WTC11 (cell line): Measurements from ENCODE around the gene SPHKAP. TPM values are rescaled to one million over a fixed set of nuclear protein-coding genes. Genes with fewer than 3 reads are reported as not detected.

Experiments
- ATAC-seq: fragments of 200-7000 bp; cut with Tn5 transposase; 2 replicates; pipeline ENCODE4 v1.10.0; 2021; ENCODE audit warnings: mild to moderate bottlenecking, moderate library complexity
- CTCF ChIA-PET: fragments of 300-600 bp; sonication (Branson Sonifier 250); formaldehyde crosslinking; loops from one replicate; lab custom pipeline; 2021; ENCODE audit warnings: antibody characterized with exemption; lab: Charles Lee
- POLR2A ChIA-PET: fragments of 350-600 bp; sonication (Branson Sonifier 250); formaldehyde crosslinking; loops from one replicate; lab custom pipeline; 2021; ENCODE audit warnings: antibody characterized with exemption; lab: Charles Lee
- DNase-seq: peaks from one replicate; pipeline ENCODE4 v3.0.0; 2021; ENCODE audit warnings: low spot score
- H3K27ac Mint-ChIP-seq: 2 replicates; pipeline ENCODE4 v1.8.0; 2021; ENCODE audit warnings: mixed read lengths
- H3K27me3 Mint-ChIP-seq: 2 replicates; pipeline ENCODE4 v1.8.0; 2021; ENCODE audit warnings: low read depth, mild to moderate bottlenecking, moderate library complexity, mixed read lengths
- H3K36me3 Mint-ChIP-seq: 2 replicates; pipeline ENCODE4 v1.8.0; 2021; ENCODE audit warnings: mixed read lengths
- H3K4me1 Mint-ChIP-seq: 2 replicates; pipeline ENCODE4 v1.8.0; 2022; ENCODE audit warnings: mixed read lengths
- H3K4me3 Mint-ChIP-seq: 2 replicates; pipeline ENCODE4 v1.8.0; 2021; ENCODE audit warnings: mild to moderate bottlenecking, moderate library complexity, mixed read lengths
- H3K9me3 Mint-ChIP-seq: 2 replicates; pipeline ENCODE4 v1.8.0; 2021; ENCODE audit warnings: mixed read lengths
- CBFB ChIP-seq: sonication (generic); formaldehyde crosslinking; IDR thresholded peaks from 2 replicates; pipeline ENCODE4 v1.8.1; 2022; ENCODE audit warnings: mild to moderate bottlenecking, low read depth, missing genetic modification reagents
- GRHL2 ChIP-seq: fragments of 250-450 bp; sonication (Bioruptor Pico); IDR thresholded peaks from 2 replicates; pipeline ENCODE4 v1.8.0; 2022; ENCODE audit warnings: mild to moderate bottlenecking, moderate library complexity; ENCODE audit not compliant: insufficient replicate concordance, severe bottlenecking
- GTF2I ChIP-seq: fragments of 250-450 bp; sonication (Bioruptor Pico); conservative IDR thresholded peaks from 2 replicates; pipeline ENCODE4 v1.4.0; 2021; ENCODE audit warnings: mild to moderate bottlenecking
- HMGA2 ChIP-seq: fragments of 250-450 bp; sonication (Bioruptor Pico); IDR thresholded peaks from 2 replicates; pipeline ENCODE4 v1.4.0; 2021; ENCODE audit warnings: mild to moderate bottlenecking, moderate library complexity
- MAX ChIP-seq: sonication (generic); formaldehyde crosslinking; IDR thresholded peaks from 2 replicates; pipeline ENCODE4 v1.8.0; 2022; ENCODE audit warnings: mild to moderate bottlenecking, missing genetic modification reagents
- MXD4 ChIP-seq: fragments of 250-450 bp; sonication (Bioruptor Pico); IDR thresholded peaks from 2 replicates; pipeline ENCODE4 v1.8.0; 2021; ENCODE audit warnings: mild to moderate bottlenecking, moderate library complexity, borderline replicate concordance
- NFATC4 ChIP-seq: fragments of 250-450 bp; sonication (Bioruptor Pico); IDR thresholded peaks from 2 replicates; pipeline ENCODE4 v1.9.0; 2021; ENCODE audit warnings: mild to moderate bottlenecking
- OVOL2 ChIP-seq: fragments of 250-450 bp; sonication (Bioruptor Pico); IDR thresholded peaks from 2 replicates; pipeline ENCODE4 v1.9.0; 2021; ENCODE audit warnings: mild to moderate bottlenecking, borderline replicate concordance
- SMAD3 ChIP-seq: sonication (generic); formaldehyde crosslinking; IDR thresholded peaks from 2 replicates; pipeline ENCODE4 v1.8.0; 2022; ENCODE audit warnings: missing genetic modification reagents, mild to moderate bottlenecking, borderline replicate concordance
- SOX15 ChIP-seq: fragments of 250-450 bp; sonication (Bioruptor Pico); IDR thresholded peaks from 2 replicates; pipeline ENCODE4 v1.9.0; 2021; ENCODE audit warnings: mild to moderate bottlenecking
- TEAD1 ChIP-seq: sonication (generic); formaldehyde crosslinking; IDR thresholded peaks from 2 replicates; pipeline ENCODE4 v1.8.0; 2022; ENCODE audit warnings: mild to moderate bottlenecking, missing genetic modification reagents
- ZBTB43 ChIP-seq: sonication (generic); formaldehyde crosslinking; IDR thresholded peaks from 2 replicates; pipeline ENCODE4 v1.8.1; 2023; ENCODE audit warnings: mild to moderate bottlenecking, missing genetic modification reagents
- ZNF138 ChIP-seq: sonication (generic); formaldehyde crosslinking; conservative IDR thresholded peaks from 2 replicates; pipeline ENCODE4 v1.8.1; 2022; ENCODE audit warnings: mild to moderate bottlenecking, moderate library complexity, missing genetic modification reagents
- ZNF416 ChIP-seq: fragments of 250-450 bp; sonication (Bioruptor Pico); IDR thresholded peaks from 2 replicates; pipeline ENCODE4 v1.9.0; 2021; ENCODE audit warnings: mild to moderate bottlenecking, inconsistent platforms
- ZNF512 ChIP-seq: sonication (generic); formaldehyde crosslinking; IDR thresholded peaks from 2 replicates; pipeline ENCODE4 v1.8.1; 2022; ENCODE audit warnings: missing genetic modification reagents, borderline replicate concordance
- ZNF671 ChIP-seq: fragments of 250-450 bp; sonication (Bioruptor Pico); IDR thresholded peaks from 2 replicates; pipeline ENCODE4 v1.8.0; 2021; ENCODE audit warnings: mild to moderate bottlenecking
- total RNA-seq: library from RNA; stranded (reverse); gene quantifications from 3 replicates; pipeline ENCODE4 v1.2.3, GENCODE V29; 2021
- TF ChIP-seq, protein P1 (sequence below): sonication (generic); formaldehyde crosslinking; IDR thresholded peaks from 2 replicates; pipeline ENCODE4 v1.8.1; 2022; ENCODE audit warnings: mild to moderate bottlenecking, moderate library complexity, missing genetic modification reagents
- TF ChIP-seq, protein P2 (sequence below): fragments of 250-450 bp; sonication (Bioruptor Pico); IDR thresholded peaks from 2 replicates; pipeline ENCODE4 v2.1.2; 2022; ENCODE audit warnings: mild to moderate bottlenecking, moderate library complexity
- TF ChIP-seq, protein P3 (sequence below): sonication (generic); formaldehyde crosslinking; IDR thresholded peaks from 2 replicates; pipeline ENCODE4 v1.8.0; 2023; ENCODE audit warnings: mild to moderate bottlenecking, missing genetic modification reagents
- TF ChIP-seq, protein P4 (sequence below): sonication (generic); formaldehyde crosslinking; IDR thresholded peaks from 2 replicates; pipeline ENCODE4 v1.8.1; 2023; ENCODE audit warnings: mild to moderate bottlenecking, moderate library complexity, missing genetic modification reagents
- TF ChIP-seq, protein P5 (sequence below): sonication (generic); formaldehyde crosslinking; IDR thresholded peaks from 2 replicates; pipeline ENCODE4 v1.8.1; 2023; ENCODE audit warnings: mild to moderate bottlenecking, missing genetic modification reagents, moderate library complexity

The SPHKAP gene
- total RNA-seq, 1 experiment from 2014 or later, result not detected

DNA sequence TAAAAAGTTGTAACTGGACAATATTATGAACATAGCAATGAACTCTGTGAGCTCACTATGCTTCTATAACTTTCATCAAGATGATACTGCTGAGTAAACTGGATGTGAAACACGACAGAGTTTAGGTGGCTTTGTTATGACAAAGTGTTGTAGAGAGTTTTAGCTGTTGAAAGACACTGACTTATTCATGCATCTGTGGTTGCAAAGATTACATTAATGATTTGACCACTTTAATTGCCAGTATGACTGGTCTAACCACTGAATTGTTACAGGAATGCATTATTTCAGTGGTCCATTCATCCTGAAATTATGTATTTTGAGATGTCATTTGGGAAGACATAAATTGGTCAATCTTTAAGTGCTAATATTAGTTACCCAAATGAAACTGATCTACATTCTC, 117.9 kb downstream of the SPHKAP start:
- Mint-ChIP-seq H3K9me3 (no peaks in the 10 kb centered on the region), H3K4me3 (no peak overlapping the region), H3K27me3 (no peaks in the 10 kb centered on the region), H3K36me3 (no peaks in the 10 kb centered on the region), H3K27ac (no peak overlapping the region), H3K4me1 (peaks cover 9% of the 10 kb centered on the region)
- DNase-seq, result no peak
- no peak for ATAC-seq
- TF ChIP-seq GRHL2, result no peak
- TF ChIP-seq GTF2I, result no peak
- TF ChIP-seq, protein P1, sequence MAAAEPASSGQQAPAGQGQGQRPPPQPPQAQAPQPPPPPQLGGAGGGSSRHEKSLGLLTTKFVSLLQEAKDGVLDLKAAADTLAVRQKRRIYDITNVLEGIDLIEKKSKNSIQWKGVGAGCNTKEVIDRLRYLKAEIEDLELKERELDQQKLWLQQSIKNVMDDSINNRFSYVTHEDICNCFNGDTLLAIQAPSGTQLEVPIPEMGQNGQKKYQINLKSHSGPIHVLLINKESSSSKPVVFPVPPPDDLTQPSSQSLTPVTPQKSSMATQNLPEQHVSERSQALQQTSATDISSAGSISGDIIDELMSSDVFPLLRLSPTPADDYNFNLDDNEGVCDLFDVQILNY (CRISPR knock-in tag), result no peak
- TF ChIP-seq ZNF512 (CRISPR knock-in tag), result no peak
- no peak for TF ChIP-seq HMGA2 (CRISPR knock-in tag)
- ChIA-PET CTCF (interaction anchor here (1.6 kb wide), 1 partner anchor 15 kb away, joined by 3 read pairs; no protein-coding TSS in a partner anchor), POLR2A (no interaction called here)

GRCh38 chr2:228059735-228060134, 121.8 kb downstream of the SPHKAP start:
- H3K4me1 Mint-ChIP-seq, result peaks cover 4% of the 10 kb centered on the region
- DNase-seq (no peak), ATAC-seq (no peak)
- H3K27me3 Mint-ChIP-seq, result no peaks in the 10 kb centered on the region
- no peak overlapping the region for H3K27ac Mint-ChIP-seq
- ChIA-PET POLR2A (no interaction called here), CTCF (no interaction called here)
- no peaks in the 10 kb centered on the region for H3K9me3 Mint-ChIP-seq
- H3K36me3 Mint-ChIP-seq, result no peaks in the 10 kb centered on the region
- H3K4me3 Mint-ChIP-seq, result no peak overlapping the region
- TF ChIP-seq ZNF416 (CRISPR knock-in tag), result no peak
- TF ChIP-seq CBFB (CRISPR knock-in tag), result no peak
- no peak for TF ChIP-seq SMAD3 (CRISPR knock-in tag)
- no peak for TF ChIP-seq ZNF671
- no peak for TF ChIP-seq NFATC4
- TF ChIP-seq GTF2I, result no peak
- TF ChIP-seq ZNF138 (CRISPR knock-in tag), result no peak
- no peak for TF ChIP-seq MXD4 (CRISPR knock-in tag)
- TF ChIP-seq HMGA2 (CRISPR knock-in tag), result no peak
- TF ChIP-seq ZBTB43 (CRISPR knock-in tag), result no peak
- TF ChIP-seq TEAD1, result no peak
- TF ChIP-seq, protein P2, sequence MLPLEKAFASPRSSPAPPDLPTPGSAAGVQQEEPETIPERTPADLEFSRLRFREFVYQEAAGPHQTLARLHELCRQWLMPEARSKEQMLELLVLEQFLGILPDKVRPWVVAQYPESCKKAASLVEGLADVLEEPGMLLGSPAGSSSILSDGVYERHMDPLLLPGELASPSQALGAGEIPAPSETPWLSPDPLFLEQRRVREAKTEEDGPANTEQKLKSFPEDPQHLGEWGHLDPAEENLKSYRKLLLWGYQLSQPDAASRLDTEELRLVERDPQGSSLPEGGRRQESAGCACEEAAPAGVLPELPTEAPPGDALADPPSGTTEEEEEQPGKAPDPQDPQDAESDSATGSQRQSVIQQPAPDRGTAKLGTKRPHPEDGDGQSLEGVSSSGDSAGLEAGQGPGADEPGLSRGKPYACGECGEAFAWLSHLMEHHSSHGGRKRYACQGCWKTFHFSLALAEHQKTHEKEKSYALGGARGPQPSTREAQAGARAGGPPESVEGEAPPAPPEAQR (CRISPR knock-in tag), result no peak
- TF ChIP-seq, protein P3, sequence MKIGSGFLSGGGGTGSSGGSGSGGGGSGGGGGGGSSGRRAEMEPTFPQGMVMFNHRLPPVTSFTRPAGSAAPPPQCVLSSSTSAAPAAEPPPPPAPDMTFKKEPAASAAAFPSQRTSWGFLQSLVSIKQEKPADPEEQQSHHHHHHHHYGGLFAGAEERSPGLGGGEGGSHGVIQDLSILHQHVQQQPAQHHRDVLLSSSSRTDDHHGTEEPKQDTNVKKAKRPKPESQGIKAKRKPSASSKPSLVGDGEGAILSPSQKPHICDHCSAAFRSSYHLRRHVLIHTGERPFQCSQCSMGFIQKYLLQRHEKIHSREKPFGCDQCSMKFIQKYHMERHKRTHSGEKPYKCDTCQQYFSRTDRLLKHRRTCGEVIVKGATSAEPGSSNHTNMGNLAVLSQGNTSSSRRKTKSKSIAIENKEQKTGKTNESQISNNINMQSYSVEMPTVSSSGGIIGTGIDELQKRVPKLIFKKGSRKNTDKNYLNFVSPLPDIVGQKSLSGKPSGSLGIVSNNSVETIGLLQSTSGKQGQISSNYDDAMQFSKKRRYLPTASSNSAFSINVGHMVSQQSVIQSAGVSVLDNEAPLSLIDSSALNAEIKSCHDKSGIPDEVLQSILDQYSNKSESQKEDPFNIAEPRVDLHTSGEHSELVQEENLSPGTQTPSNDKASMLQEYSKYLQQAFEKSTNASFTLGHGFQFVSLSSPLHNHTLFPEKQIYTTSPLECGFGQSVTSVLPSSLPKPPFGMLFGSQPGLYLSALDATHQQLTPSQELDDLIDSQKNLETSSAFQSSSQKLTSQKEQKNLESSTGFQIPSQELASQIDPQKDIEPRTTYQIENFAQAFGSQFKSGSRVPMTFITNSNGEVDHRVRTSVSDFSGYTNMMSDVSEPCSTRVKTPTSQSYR, result no peak
- TF ChIP-seq, protein P4, sequence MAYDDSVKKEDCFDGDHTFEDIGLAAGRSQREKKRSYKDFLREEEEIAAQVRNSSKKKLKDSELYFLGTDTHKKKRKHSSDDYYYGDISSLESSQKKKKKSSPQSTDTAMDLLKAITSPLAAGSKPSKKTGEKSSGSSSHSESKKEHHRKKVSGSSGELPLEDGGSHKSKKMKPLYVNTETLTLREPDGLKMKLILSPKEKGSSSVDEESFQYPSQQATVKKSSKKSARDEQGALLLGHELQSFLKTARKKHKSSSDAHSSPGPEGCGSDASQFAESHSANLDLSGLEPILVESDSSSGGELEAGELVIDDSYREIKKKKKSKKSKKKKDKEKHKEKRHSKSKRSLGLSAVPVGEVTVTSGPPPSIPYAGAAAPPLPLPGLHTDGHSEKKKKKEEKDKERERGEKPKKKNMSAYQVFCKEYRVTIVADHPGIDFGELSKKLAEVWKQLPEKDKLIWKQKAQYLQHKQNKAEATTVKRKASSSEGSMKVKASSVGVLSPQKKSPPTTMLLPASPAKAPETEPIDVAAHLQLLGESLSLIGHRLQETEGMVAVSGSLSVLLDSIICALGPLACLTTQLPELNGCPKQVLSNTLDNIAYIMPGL (CRISPR knock-in tag), result no peak
- TF ChIP-seq MAX (CRISPR knock-in tag), result no peak
- TF ChIP-seq OVOL2 (CRISPR knock-in tag), result no peak
- TF ChIP-seq, protein P5, sequence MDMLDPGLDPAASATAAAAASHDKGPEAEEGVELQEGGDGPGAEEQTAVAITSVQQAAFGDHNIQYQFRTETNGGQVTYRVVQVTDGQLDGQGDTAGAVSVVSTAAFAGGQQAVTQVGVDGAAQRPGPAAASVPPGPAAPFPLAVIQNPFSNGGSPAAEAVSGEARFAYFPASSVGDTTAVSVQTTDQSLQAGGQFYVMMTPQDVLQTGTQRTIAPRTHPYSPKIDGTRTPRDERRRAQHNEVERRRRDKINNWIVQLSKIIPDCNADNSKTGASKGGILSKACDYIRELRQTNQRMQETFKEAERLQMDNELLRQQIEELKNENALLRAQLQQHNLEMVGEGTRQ (CRISPR knock-in tag), result no peak
- TF ChIP-seq SOX15 (CRISPR knock-in tag), result no peak
